ENCODE results near the gene CARD19. TPM values are rescaled to one million over a fixed set of nuclear protein-coding genes. Genes with fewer than 3 reads are reported as not detected.

The CARD19 gene
- total RNA-seq, 1 donor from 2014 or later, result 22.4 TPM

DNA sequence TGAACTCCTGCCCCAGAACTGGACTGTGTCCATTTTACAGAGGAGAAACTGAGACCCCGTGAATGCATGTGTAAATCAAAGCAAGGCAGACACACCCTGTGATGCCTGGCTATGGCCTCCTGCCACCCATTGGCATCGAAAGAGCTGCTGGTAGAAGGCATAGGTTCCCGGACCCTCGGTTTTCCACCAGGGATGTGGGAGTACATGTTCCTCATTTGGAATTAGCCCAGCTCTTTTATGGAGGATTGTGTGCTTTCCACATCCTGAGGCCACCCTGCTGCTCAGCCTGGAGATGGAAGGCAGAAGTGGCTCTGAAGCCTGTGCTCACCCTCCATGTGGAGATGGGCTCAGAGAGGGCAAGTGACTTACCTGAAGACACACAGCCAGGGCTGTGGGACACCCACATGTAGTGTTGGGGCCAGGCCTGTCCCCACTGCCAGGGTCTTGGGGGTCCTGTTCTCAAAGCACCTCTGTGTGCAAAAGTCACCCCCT, 34.7 kb upstream of the CARD19 start:
- ATAC-seq, result no peak
- intact Hi-C loops (cut with micrococcal nuclease), result no loop called here
- DNase-seq, result peak; percentile 19

DNA sequence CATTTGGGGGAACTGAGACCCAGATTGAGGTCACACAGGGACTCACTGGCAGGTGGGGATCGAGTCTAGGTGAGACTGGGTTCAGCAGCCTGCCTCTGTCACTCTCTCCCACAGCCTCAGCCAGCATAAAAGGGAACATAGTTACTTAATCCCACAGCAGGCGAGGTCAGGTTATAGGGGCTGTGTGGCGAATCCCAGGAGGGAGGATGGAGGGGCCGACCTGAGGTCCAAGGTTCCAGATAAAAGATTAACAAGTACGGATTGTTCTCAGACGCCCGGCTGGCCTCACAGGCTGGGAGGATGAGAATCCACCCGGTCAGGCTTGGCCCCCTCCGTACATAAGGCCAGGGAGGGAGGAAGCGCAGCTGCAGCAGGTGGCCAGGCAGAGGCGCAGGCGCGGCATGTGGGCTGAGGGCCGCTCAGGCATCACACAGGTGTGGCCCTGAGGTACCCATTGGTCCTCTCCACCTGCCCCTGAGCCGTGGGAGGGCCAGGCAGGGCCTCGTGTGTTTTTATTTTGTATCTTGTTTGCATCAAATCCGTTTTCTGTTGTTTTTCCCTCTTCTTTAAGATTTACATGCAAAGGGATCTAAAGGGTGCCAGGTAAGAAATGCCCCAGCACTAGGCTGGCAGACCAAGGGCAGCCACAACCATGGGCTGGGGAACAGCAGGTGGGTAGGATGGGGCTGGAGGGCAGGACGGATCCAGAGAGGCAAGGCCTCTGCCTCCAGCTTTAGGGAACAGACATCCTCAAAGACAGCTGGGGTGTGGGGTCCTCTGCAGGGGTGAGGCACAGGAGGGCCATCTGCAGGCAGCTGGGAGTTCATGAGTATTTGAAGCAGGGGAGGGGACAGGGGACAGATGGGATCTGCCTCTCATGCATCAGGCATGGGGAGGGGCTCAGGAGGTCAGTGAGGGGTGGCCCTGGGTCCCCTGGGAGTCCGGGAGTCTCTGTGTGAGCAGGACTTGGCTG, 33.9 kb upstream of the CARD19 start:
- no peak for ATAC-seq
- peak; percentile 18 for DNase-seq
- intact Hi-C loops (cut with micrococcal nuclease), result no loop called here

DNA sequence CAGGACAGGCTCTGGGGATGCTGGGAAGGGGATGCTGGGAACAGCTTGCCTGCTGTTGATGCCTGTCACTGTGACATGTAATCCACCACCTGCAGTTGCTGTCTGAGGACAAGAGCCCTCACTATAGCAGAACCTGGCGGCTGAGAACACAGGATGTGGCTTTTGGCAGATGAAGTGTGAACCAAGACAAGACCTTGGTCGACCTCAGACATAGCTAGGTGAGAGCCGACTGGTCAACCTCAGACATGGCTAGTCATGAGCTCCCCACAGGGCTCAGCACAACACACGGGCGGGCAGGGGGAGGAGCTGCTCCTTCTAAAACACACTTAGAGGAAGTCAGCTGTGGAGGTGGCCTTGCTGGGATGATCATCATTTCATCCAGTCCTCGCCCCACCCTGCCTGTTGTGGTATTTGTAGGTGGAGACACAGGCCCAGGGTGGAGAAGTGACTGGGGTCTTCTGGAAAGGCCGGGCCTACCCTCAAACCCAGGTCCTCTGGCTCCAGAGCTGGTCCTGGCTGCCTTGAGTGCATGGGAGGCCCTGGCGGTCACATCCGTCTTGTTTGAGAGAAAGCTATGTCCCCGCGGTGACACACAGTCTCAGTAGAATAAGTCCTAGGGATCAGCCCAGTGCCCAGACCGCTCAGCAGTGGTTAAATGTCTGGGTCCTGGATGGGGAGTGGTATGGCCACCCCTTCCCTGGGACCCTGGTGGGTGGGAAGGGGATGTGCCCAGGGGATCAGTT, 31.5 kb upstream of the CARD19 start:
- ATAC-seq (peak; percentile 44), DNase-seq (peak; percentile 46)
- intact Hi-C loops (cut with micrococcal nuclease), result no loop called here

DNA sequence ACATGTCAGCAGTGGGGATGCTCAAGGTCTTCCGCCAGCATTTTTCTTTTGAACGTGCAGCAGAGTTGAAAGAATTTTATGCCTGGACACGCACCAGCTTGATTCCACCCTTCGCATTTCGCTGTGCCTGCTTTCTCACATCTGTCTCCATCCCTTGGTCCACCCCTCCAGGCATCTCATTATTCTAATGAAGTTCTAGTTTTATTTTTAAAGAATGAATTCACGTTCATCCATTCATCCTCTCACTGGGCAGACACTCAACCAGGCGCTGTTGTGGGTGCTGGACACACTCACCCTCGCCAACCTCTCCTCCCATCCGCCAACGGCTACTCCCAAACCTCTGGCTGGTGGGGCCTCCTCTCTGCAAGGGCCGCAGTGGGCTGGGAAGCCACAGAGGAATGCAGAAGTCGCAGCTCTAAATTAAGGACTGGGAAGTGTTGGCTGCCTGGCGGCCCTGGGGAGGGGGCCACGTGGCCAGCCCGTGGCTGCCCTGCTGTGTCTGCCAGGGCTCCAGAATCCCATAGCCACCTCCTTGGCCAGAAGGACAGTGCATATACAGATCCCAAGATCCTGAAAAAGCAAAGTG, 30.8 kb upstream of the CARD19 start:
- intact Hi-C loops (cut with micrococcal nuclease), result no loop called here
- DNase-seq, result peak; percentile 38
- ATAC-seq, result peak; percentile 65

DNA sequence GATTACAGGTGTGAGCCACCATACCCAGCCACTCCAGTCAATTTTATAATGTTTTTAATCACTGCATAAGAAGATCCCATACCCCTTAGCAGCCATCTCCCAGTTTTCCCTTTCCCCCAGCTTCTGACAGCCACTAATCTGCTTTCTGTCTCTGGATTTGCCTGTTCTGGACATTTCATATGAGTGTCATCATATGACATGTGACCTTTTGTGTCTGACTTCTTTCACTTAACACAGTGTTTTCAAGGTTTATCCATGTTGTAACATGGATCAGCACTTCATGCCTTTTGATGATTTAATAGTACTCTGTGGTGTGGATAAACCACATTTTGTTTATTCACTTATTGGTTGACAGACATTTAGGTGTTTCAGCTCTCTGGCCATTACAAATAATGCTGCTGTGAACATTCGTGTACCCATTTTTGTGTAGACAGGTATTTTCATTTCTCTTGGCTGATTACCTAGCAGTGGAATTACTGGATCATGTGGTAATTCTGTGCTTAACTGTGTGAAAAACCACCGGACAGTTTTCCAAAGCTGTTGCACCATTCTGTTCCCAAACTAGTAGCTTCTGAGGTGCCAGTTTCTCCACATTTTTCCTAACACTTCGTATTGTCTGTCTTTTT, 28.9 kb upstream of the CARD19 start:
- no peak for DNase-seq
- no peak for ATAC-seq
- intact Hi-C loops (cut with micrococcal nuclease), result no loop called here

DNA sequence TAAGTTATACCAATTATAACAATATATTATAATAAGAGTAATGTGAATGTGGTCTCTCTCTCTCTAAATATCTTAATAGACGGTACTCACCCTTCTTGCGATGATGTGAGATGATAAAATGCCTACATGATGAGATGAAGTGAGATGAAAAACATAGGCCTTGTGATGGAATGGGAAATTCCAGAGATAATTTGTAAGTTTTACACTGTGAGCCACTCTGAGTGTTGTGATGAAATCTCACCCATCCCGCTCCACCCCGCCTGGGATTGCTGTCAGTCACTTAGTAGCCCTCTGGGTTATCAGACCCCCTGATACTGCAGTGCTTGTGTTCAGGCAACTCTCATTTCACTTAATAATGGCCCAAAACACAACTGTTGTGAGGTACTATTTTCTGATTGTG, 27.1 kb upstream of the CARD19 start:
- intact Hi-C loops (cut with micrococcal nuclease), result no loop called here
- ATAC-seq, result no peak

DNA sequence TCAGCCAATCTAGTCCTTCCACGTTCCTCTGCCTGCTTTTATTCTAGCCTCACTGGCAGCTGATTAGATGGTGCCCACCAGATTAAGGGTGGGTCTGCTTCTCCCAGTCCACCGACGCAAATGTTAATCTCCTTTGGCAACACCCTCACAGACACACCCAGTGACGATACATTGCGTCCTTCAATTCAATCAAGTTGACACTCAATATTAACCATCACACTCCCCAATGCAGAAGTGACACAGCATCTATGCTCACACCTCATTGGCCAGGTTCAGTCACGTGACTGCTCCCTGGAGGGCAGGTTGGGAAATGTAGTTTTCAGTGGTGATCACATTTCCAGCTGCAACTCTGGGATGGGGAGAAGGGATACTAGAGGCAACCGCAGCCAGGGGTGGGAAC, 24.6 kb upstream of the CARD19 start:
- intact Hi-C loops (cut with micrococcal nuclease), result no loop called here
- peak; percentile 40 for ATAC-seq
- DNase-seq, result peak; percentile 12

More for the DNA sequence above, 27.1 kb upstream of the CARD19 start:
- DNase-seq, result no peak

DNA sequence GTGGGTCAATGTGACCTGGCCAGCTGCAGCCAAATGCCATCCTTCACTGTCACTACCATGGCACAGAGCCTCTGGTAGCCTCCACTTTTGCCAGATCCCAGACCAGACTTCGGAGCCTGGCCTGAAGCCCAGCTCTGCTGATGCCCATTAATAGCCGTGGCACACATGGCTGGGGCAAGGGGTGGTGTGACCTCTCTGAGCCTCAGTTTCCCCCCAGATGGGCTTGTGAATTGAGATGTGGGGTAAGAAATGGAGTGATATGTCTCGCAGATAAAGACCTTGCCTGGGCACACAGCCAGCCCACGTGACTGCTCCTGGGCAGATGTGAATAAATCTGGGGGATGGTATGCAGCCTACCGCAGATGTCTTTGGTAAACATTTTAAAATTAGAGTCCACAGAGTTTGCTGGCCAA, 23.6 kb upstream of the CARD19 start:
- ATAC-seq (peak; percentile 85), DNase-seq (peak; percentile 50)
- intact Hi-C loops (cut with micrococcal nuclease), result no loop called here

DNA sequence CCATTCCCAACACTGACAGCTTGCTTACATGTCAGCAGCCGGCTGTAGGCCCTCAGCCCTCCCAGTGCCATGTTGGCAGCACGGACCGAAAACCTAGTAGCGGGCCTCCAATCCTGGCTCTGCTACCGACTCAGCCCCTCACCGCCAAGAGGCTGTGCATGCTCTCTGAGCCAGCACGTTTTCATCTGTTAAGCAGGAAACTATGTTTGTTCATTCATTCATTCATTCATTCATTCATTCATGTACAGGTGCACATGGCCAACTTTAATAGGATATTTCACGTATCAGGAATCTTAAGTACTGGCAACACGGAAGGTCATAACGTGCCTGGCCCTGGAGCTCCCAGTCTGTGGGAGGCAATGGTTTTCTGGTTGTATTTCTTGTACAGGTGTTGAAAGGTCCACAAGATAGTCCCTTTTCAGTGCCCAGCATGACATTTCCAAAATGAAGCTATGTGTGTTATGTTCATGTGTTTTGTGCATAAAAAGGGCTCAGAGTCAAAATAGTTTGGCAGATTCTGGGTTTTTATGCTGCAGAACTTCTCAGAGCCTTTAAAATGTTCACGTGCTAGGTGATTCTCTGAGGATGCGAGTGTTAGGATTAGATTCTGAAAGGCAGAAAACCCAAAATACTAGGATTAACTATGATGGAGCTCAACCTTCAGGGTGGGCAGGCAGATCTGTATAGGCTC, 19.8 kb upstream of the CARD19 start:
- intact Hi-C loops (cut with micrococcal nuclease), result no loop called here
- DNase-seq (no peak), ATAC-seq (no peak)

DNA sequence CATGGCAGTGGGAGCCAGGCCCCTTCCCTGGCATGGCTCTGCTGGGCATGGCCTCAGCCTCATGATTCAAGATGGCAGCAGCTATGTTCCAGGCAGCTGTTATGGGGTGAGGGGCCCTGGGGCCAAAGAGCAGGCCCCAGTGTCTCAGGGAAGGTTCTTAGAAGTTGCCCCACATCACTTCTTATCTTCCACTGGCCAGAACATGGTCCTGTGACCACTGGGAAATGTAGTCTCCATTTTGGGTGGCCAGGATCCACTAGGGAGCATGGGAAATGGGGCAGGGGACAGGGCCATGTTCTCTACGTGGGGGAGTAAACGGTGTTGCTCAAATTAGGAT, 19.3 kb upstream of the CARD19 start:
- DNase-seq (no peak), ATAC-seq (no peak)
- intact Hi-C loops (cut with micrococcal nuclease), result no loop called here

DNA sequence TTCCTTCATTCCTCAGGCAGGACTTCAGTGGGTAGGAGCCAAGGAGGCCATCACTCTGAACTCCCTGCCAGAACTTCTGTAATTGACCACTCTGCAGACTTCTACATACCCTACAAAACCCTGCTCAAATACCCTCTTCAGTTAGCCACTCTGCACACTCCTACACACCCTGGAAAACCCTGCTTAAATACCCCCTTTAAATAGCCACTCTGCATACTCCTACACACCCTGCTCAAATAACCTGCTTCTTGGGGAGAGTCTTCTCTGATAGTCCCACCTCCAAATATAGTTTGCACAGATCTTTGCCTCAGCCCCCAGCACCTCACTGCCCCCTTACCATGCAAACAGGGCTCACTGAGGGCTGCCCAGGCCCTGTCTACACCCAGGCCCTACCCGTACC, 18.6 kb upstream of the CARD19 start:
- no peak for DNase-seq
- no peak for ATAC-seq
- intact Hi-C loops (cut with micrococcal nuclease), result no loop called here

DNA sequence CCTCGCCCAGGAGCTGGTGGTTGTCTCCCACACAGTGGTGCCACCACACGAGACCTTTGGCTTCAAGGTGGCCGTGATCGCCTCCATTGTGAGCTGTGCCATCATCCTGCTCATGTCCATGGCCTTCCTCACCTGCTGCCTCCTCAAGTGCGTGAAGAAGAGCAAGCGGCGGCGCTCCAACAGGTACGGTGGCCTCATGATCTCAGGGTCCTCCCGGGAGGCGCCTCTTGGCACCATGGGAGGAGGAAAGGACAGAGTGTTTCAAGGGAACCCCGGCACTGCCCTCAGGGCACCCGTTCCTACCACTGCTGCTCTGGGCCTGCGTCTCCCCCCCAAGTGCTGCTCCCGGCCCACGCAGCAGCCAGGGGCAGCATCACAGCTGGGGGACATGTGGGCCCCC, 18.2 kb upstream of the CARD19 start:
- DNase-seq (no peak), ATAC-seq (no peak)
- intact Hi-C loops (cut with micrococcal nuclease), result no loop called here

DNA sequence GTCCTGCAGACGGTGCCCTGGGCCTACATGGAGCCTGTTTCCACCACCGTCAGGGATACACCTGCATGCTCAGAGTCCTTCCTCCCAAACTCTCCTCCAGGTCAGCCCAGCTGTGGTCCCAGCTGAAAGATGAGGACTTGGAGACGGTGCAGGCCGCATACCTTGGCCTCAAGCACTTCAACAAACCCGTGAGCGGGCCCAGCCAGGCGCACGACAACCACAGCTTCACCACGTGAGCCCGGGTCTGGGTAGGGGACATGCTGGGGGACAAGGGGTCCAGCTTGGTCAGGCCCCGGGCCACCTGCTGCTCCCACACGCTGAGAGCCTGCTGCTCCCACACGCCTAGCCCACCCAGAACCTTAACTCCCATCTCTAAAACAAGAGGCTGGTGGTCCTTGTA, 16.6 kb upstream of the CARD19 start:
- intact Hi-C loops (cut with micrococcal nuclease), result no loop called here
- no peak for DNase-seq

DNA sequence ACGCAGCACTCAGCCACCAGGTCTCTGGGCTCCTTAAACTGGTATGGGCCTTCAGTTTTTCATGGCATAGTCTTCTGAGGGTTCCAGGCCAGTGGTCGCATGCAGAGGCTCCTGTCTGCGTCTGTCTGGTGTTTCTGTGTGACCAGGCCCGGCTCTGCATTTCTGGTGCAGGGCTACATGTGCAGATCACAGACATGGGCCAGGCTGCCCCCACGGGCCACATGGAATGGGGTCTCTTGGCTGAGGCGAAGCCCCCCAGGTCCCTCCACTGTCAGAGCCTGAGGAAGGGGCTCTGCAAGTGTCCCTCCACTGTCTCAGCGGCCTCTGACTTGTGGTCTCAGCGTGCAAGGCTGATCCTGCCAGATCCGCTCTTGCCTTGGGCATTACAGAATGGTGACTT, 15.6 kb upstream of the CARD19 start:
- ATAC-seq, result no peak
- DNase-seq, result no peak
- intact Hi-C loops (cut with micrococcal nuclease), result no loop called here

More for the DNA sequence above, 16.6 kb upstream of the CARD19 start:
- ATAC-seq, result no peak

DNA sequence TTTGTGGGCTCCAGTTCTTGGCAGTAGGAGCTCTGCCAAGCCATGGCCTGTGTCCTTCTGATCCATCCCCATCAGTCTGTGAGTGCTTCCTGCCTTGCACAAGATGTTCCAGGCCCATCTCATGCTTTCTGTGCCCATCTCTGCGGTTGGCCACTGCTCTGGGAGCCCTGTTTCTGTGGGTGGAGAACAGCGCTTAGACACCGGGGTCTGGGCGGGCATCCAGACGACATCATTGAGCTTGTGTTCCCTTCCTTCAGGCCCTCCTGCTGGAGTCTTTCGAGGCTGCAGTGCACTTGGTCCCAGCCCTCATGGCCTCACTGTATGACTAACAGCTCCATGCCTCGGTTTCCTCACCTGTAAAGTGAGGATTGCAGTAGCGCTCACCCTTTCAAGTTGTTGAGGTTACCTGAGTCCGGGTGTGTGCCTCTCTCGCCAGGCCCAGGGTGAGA, 14.9 kb upstream of the CARD19 start:
- intact Hi-C loops (cut with micrococcal nuclease), result no loop called here
- no peak for DNase-seq
- no peak for ATAC-seq

DNA sequence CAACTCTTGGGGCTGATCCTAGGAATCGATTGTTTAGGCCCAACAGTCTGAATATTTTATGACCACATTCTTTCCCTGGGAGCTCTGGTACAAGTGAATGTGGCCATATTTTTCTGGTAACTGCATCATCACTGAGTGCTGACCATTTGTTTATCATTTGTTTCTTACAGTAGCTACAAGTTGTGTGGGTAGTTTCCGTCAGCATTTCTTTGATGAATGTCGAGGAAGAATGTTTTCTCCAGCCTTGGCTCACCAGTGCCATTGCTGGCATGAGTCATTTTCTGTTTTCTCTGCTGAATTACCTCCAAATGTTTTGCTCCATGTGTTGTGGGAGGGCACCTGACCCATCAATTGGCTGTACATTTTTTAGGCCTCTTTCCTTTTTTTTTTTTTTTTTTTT, 14.1 kb upstream of the CARD19 start:
- ATAC-seq, result no peak
- no peak for DNase-seq
- intact Hi-C loops (cut with micrococcal nuclease), result no loop called here

DNA sequence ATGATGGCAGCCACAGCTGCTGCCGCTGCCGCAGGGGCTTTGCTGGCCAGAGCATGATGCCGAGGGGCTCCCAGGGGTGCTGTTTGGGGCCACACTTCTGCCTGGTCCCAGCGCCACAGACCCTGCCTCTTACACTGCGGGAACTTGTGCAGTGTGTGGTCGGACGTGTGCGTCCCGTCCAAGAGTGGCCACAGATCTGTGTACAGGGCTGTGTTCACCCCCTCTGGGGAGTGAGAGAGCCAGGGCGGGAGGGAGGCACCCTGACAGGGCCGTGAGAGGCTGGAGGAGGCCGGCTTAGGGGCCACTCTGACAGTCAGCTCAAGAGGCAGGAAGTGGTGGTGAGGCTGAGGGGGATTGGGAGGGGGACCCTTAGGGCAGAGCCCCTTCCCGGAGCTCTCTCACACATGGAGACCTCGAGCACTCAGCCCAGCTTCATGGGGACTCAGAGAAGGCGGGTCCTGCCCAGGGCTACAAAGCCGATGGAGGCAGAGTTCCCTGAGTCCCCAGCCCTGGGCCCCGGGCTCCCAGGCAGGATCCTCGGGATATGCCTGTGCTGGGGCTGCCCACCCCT, 13.1 kb upstream of the CARD19 start:
- intact Hi-C loops (cut with micrococcal nuclease), result no loop called here
- no peak for DNase-seq
- no peak for ATAC-seq

DNA sequence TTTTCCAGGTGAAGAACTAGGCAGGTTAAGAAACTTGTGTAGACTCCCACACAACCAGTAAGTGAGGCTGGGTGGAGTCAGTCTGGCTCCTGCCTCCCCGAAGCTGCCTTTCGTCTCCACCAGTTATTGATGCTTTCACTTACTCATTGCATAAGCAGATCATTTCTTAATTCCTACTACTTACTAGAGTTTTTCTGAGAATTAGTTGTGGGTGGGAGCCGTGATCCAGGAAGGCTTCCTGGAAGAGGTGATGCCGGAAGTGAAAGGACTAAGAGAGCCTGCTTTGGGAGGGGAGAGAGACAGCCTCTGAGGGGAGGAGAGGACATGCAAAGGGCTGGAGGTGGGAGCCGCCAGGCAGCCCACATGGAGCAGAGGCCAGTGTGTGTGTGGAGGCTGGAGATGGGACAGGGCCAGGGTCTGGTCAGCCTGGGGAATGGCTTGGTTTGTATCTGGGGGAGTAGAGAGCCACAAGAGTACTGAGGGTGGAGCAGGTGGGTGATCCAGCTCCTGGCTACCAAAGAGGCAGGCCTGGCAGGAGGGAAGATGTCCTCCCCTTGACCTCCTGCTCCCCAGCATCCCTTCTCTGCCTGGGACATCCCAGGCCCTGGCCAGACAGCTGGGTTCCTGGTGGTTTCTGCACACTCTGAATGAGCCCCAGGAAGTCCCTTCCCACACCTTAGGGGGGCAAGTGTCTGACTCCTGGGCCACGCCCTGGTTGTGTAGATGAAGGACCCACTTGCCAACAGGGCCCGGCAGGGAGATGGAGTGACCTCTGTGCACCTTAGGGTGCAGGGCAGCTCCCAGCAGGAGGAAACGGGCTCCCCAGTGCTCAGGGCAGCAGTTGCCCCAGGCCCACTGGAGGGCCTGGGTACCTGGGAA, 12.2 kb upstream of the CARD19 start:
- no peak for ATAC-seq
- intact Hi-C loops (cut with micrococcal nuclease), result no loop called here
- no peak for DNase-seq

Data from left ventricle myocardium superior (tissue), 1 donor.